NCI-H446 (cell line): ENCODE measurements around the gene MYL5.
"Not testable (repeated sequence)": the region's sequence is repeated elsewhere in the genome, so short reads cannot be mapped to it uniquely, and the experiment has no call there.

Experiments
- DNase-seq, 2 experiments: peaks; one replicate each; lab custom pipeline; 2025; lab: John Stamatoyannopoulos, UW

MYL5 gene

GRCh38 chr4:669806-670559 lies 4.4 kb upstream of the MYL5 start:
- not testable (repeated sequence) for DNase-seq

- DNase-seq = no peak
These were observed 2.6 kb upstream of the MYL5 start for GRCh38 chr4:671769-672168.

- DNase-seq = no peak
These were observed 822 bp upstream of the MYL5 start for GRCh38 chr4:673349-674091.

GRCh38 chr4:675036-675882 lies 917 bp downstream of the MYL5 start:
- DNase-seq = no peak

- no peak for DNase-seq
These were observed 1.9 kb downstream of the MYL5 start for GRCh38 chr4:675980-676870.

- no peak for DNase-seq
These were observed 2.5 kb downstream of the MYL5 start for GRCh38 chr4:676871-677235.

GRCh38 chr4:677431-678293 lies 3.3 kb downstream of the MYL5 start:
- no peak for DNase-seq

GRCh38 chr4:678331-679103 lies 4.2 kb downstream of the MYL5 start:
- no peak for DNase-seq

- DNase-seq = no peak
These were observed 4.8 kb downstream of the MYL5 start for GRCh38 chr4:679104-679481.

GRCh38 chr4:679629-680028 lies 5.3 kb downstream of the MYL5 start:
- no peak for DNase-seq

GRCh38 chr4:680091-680490 lies 5.7 kb downstream of the MYL5 start:
- no peak for DNase-seq

- no peak for DNase-seq
These were observed 6.2 kb downstream of the MYL5 start for GRCh38 chr4:680551-680927.

GRCh38 chr4:680928-681645 lies 6.7 kb downstream of the MYL5 start:
- no peak for DNase-seq

GRCh38 chr4:681736-682451 lies 7.6 kb downstream of the MYL5 start:
- DNase-seq = no peak

GRCh38 chr4:682490-683172 lies 8.3 kb downstream of the MYL5 start:
- DNase-seq = no peak

GRCh38 chr4:683247-683897 lies 9.0 kb downstream of the MYL5 start:
- DNase-seq = no peak

GRCh38 chr4:683982-684622 lies 9.8 kb downstream of the MYL5 start:
- peak in 1 of 2 experiments; percentile 23 for DNase-seq
